Lower leg skin (tissue), 3 donors: ENCODE data around the gene TTC24.

Experiments used
- POLR2A ChIP-seq, 2 donors: fragments of 450-650 bp; IDR thresholded peaks; one replicate each; pipeline ENCODE4 v1.6.1; 2016 to 2017; ENCODE audit warnings: antibody characterized with exemption in 2 of 2, mild to moderate bottlenecking in 1 of 2, moderate library complexity in 1 of 2
- TF ChIP-seq, protein P1 (sequence below), 3 donors: fragments of 450-650 bp; IDR thresholded peaks; one replicate each; pipeline ENCODE4 v1.5.1; 2016; ENCODE audit warnings: antibody characterized with exemption in 3 of 3, mild to moderate bottlenecking in 3 of 3, moderate library complexity in 2 of 3

DNA sequence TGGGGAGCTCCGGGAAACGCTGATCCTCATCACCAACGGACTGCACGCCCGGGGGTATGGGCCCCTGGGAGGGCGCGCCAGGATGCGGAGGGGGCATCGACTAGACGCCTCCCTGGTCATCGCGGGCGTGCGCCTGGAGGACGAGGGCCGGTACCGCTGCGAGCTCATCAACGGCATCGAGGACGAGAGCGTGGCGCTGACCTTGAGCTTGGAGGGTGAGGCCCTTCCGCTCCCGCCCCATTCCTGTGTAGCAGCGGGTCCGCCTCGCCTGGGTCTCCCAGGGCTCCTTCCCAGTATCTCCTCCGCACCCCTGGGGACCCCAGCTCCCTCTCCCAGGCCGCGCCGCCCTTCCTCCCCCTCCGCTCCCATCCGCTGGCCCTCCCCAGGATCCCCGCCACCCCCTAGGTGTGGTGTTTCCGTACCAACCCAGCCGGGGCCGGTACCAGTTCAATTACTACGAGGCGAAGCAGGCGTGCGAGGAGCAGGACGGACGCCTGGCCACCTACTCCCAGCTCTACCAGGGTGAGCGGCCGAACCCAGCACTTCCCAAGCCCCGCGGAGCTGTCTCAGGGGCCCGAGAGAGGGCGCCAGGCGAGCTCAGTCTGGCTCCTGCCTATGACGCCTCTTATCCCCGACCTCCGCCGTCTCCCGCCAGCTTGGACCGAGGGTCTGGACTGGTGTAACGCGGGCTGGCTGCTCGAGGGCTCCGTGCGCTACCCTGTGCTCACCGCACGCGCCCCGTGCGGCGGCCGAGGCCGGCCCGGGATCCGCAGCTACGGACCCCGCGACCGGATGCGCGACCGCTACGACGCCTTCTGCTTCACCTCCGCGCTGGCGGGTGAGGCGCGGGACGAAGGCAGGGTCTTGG is 44.7 kb downstream of the TTC24 start:
- TF ChIP-seq POLR2A (IDR thresholded peaks at IDR 0.05), result no peak
- TF ChIP-seq, protein P1, sequence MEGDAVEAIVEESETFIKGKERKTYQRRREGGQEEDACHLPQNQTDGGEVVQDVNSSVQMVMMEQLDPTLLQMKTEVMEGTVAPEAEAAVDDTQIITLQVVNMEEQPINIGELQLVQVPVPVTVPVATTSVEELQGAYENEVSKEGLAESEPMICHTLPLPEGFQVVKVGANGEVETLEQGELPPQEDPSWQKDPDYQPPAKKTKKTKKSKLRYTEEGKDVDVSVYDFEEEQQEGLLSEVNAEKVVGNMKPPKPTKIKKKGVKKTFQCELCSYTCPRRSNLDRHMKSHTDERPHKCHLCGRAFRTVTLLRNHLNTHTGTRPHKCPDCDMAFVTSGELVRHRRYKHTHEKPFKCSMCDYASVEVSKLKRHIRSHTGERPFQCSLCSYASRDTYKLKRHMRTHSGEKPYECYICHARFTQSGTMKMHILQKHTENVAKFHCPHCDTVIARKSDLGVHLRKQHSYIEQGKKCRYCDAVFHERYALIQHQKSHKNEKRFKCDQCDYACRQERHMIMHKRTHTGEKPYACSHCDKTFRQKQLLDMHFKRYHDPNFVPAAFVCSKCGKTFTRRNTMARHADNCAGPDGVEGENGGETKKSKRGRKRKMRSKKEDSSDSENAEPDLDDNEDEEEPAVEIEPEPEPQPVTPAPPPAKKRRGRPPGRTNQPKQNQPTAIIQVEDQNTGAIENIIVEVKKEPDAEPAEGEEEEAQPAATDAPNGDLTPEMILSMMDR (IDR thresholded peaks at IDR 0.05), result no peak
